ENCODE measurements around the gene ZNF552.

- no peak for TF ChIP-seq CTCF (conservative IDR thresholded peaks at IDR 0.05; ENCODE audit: low read depth, low read length)
- TF ChIP-seq CEBPB (IDR thresholded peaks at IDR 0.05; ENCODE audit: low read depth, low read length), result no peak
- TF ChIP-seq RAD21 (IDR thresholded peaks at IDR 0.05; ENCODE audit: low read length), result no peak
- TF ChIP-seq SMC3 (IDR thresholded peaks at IDR 0.05; ENCODE audit: low read depth, low read length), result no peak
- no peak for TF ChIP-seq FOS (IDR thresholded peaks at IDR 0.05; ENCODE audit: low read depth, low read length)
- TF ChIP-seq POLR2A (IDR thresholded peaks at IDR 0.05; ENCODE audit: low read depth, low read length), result no peak
- TF ChIP-seq MAZ (IDR thresholded peaks at IDR 0.05; ENCODE audit: borderline replicate concordance, low read depth, low read length), result no peak
- TF ChIP-seq RCOR1 (IDR thresholded peaks at IDR 0.05; ENCODE audit: insufficient replicate concordance, low read length), result no peak
Measured at GRCh38 chr19:57816652-57817051, 1.9 kb upstream of the ZNF552 start.

Measured in IMR-90 (cell line).